H9 (cell line): ENCODE data around the gene MAPK8. TPM values are rescaled to one million over a fixed set of nuclear protein-coding genes. Genes with fewer than 3 reads are reported as not detected.

ENCODE experiments used
- DNase-seq: peaks from one replicate; pipeline ENCODE4 v3.0.0-alpha.2; 2017
- H2AFZ ChIP-seq: one replicate; pipeline ENCODE4 v1.6.1; 2013; ENCODE audit warnings: mild to moderate bottlenecking, low read length, control low read depth, moderate library complexity
- H2AK5ac ChIP-seq: 2 replicates; pipeline ENCODE4 v1.6.1; 2013; ENCODE audit warnings: low read length, control low read depth, mixed read lengths; ENCODE audit not compliant: insufficient read length
- H2BK120ac ChIP-seq: one replicate; pipeline ENCODE4 v1.6.1; 2013; ENCODE audit warnings: low read depth, mild to moderate bottlenecking, low read length, control low read depth, inconsistent platforms; ENCODE audit not compliant: poor library complexity, severe bottlenecking
- H2BK12ac ChIP-seq: 2 replicates; pipeline ENCODE4 v1.6.1; 2013; ENCODE audit warnings: low read length, control low read depth, mixed read lengths, low read depth; ENCODE audit not compliant: insufficient read length
- H2BK15ac ChIP-seq: 2 replicates; pipeline ENCODE4 v1.6.1; 2013; ENCODE audit warnings: low read depth, low read length, control low read depth
- H2BK20ac ChIP-seq: one replicate; pipeline ENCODE4 v1.6.1; 2013; ENCODE audit warnings: low read depth, mild to moderate bottlenecking, low read length, control low read depth, inconsistent platforms; ENCODE audit not compliant: poor library complexity, severe bottlenecking
- H2BK5ac ChIP-seq: 2 replicates; pipeline ENCODE4 v1.6.1; 2013; ENCODE audit warnings: low read length, control low read depth, mixed read lengths; ENCODE audit not compliant: insufficient read length
- H3K14ac ChIP-seq: 2 replicates; pipeline ENCODE4 v1.6.1; 2013; ENCODE audit warnings: low read length, control low read depth; ENCODE audit not compliant: insufficient read depth
- H3K18ac ChIP-seq: 2 replicates; pipeline ENCODE4 v1.6.1; 2013; ENCODE audit warnings: low read depth, mild to moderate bottlenecking, mixed read lengths, low read length, control low read depth; ENCODE audit not compliant: insufficient read length
- H3K23ac ChIP-seq: 2 replicates; pipeline ENCODE4 v1.6.1; 2013; ENCODE audit warnings: low read length, control low read depth, mixed read lengths, low read depth; ENCODE audit not compliant: insufficient read length
- H3K23me2 ChIP-seq: 2 replicates; pipeline ENCODE4 v1.6.1; 2013; ENCODE audit warnings: low read depth, mild to moderate bottlenecking, mixed read lengths, low read length, control low read depth; ENCODE audit not compliant: insufficient read length, poor library complexity, severe bottlenecking
- H3K27ac ChIP-seq: 2 replicates; pipeline ENCODE4 v1.5.1; 2013; ENCODE audit warnings: low read length, control low read depth, mixed read lengths, low read depth; ENCODE audit not compliant: insufficient read length
- H3K27me3 ChIP-seq: 2 replicates; pipeline ENCODE4 v1.6.1; 2013; ENCODE audit warnings: low read length, control low read depth, inconsistent platforms; ENCODE audit not compliant: insufficient read depth
- H3K4ac ChIP-seq: 2 replicates; pipeline ENCODE4 v1.6.1; 2013; ENCODE audit warnings: low read depth, mild to moderate bottlenecking, control low read depth, inconsistent platforms, low read length, moderate library complexity
- H3K4me1 ChIP-seq: 2 replicates; pipeline ENCODE4 v1.6.1; 2013; ENCODE audit warnings: low read length, control low read depth, inconsistent platforms; ENCODE audit not compliant: insufficient read depth
- H3K4me2 ChIP-seq: 2 replicates; pipeline ENCODE4 v1.6.1; 2013; ENCODE audit warnings: low read length, control low read depth, mixed read lengths; ENCODE audit not compliant: insufficient read length, insufficient read depth
- H3K56ac ChIP-seq: 2 replicates; pipeline ENCODE4 v1.6.1; 2013; ENCODE audit warnings: low read depth, mild to moderate bottlenecking, mixed read lengths, low read length, control low read depth; ENCODE audit not compliant: insufficient read length
- H3K79me1 ChIP-seq: 2 replicates; pipeline ENCODE4 v1.6.1; 2013; ENCODE audit warnings: low read depth, mild to moderate bottlenecking, moderate library complexity, low read length, control low read depth, inconsistent platforms; ENCODE audit not compliant: insufficient read depth, poor library complexity, severe bottlenecking
- H3K79me2 ChIP-seq: 2 replicates; pipeline ENCODE4 v1.6.1; 2013; ENCODE audit warnings: low read length, control low read depth, inconsistent platforms; ENCODE audit not compliant: insufficient read depth
- H3K9ac ChIP-seq: 2 replicates; pipeline ENCODE4 v1.6.1; 2013; ENCODE audit warnings: low read length, control low read depth, mixed read lengths; ENCODE audit not compliant: insufficient read length; ENCODE audit errors: extremely low read depth
- H3K9me3 ChIP-seq: one replicate; pipeline ENCODE4 v1.6.1; 2013; ENCODE audit warnings: low read depth, low read length, inconsistent platforms; ENCODE audit not compliant: control insufficient read depth
- H3T11ph ChIP-seq: one replicate; pipeline ENCODE4 v1.6.1; 2013; ENCODE audit warnings: mild to moderate bottlenecking, low read length, control low read depth, inconsistent platforms
- H4K20me1 ChIP-seq: one replicate; pipeline ENCODE4 v1.6.1; 2013; ENCODE audit not compliant: control insufficient read depth, insufficient read length, insufficient read depth
- H4K5ac ChIP-seq: 2 replicates; pipeline ENCODE4 v1.6.1; 2013; ENCODE audit warnings: low read depth, mild to moderate bottlenecking, mixed read lengths, low read length, control low read depth; ENCODE audit not compliant: insufficient read length
- H4K8ac ChIP-seq: replicated peaks from 2 replicates; pipeline ENCODE4 v1.6.1; 2013; ENCODE audit warnings: low read length, control low read depth, mixed read lengths, low read depth; ENCODE audit not compliant: insufficient read length
- H4K91ac ChIP-seq: 2 replicates; pipeline ENCODE4 v1.6.1; 2013; ENCODE audit warnings: low read depth, mild to moderate bottlenecking, moderate library complexity, mixed read lengths, low read length, control low read depth; ENCODE audit not compliant: insufficient read length
- H3K27ac Mint-ChIP-seq, 3 experiments: 2 replicates in 2 of 3; 3 replicates in 1 of 3; pipeline ENCODE4 v1.8.0; 2020 to 2021; ENCODE audit warnings: mixed read lengths in 3 of 3, mild to moderate bottlenecking in 1 of 3, moderate library complexity in 1 of 3
- H3K27me3 Mint-ChIP-seq: 2 replicates; pipeline ENCODE4 v1.8.0; 2021; ENCODE audit warnings: low read depth, mild to moderate bottlenecking, moderate library complexity, mixed read lengths
- H3K36me3 Mint-ChIP-seq, 3 experiments: 2 replicates in 2 of 3; 3 replicates in 1 of 3; pipeline ENCODE4 v1.8.0; 2020 to 2021; ENCODE audit warnings: low read depth in 3 of 3, mixed read lengths in 3 of 3; ENCODE audit not compliant: insufficient read depth in 1 of 3
- H3K4me1 Mint-ChIP-seq, 2 experiments: 2 replicates each; pipeline ENCODE4 v1.8.0; 2020; ENCODE audit warnings: mixed read lengths in 2 of 2
- H3K4me3 Mint-ChIP-seq, 2 experiments: 2 replicates in 1 of 2; 3 replicates in 1 of 2; pipeline ENCODE4 v1.8.0; 2020 to 2021; ENCODE audit warnings: mild to moderate bottlenecking in 2 of 2, mixed read lengths in 2 of 2, moderate library complexity in 1 of 2
- H3K9me3 Mint-ChIP-seq, 2 experiments: 2 replicates in 1 of 2; 3 replicates in 1 of 2; pipeline ENCODE4 v1.8.0; 2020; ENCODE audit warnings: mild to moderate bottlenecking in 2 of 2, mixed read lengths in 2 of 2, moderate library complexity in 1 of 2
- CTCF ChIP-seq: fragments of 200-600 bp; sonication (generic); conservative IDR thresholded peaks from 3 replicates; pipeline ENCODE4 v1.8.0; 2021; ENCODE audit warnings: antibody characterized with exemption, mild to moderate bottlenecking
- WGBS: extraction: QIAGEN DNeasy Blood & Tissue Kit; methylation state at CpG from one replicate; pipeline ENCODE4 v1.1.7; 2013; ENCODE audit warnings: missing lambda C conversion rate, low lambda C conversion rate, mixed read lengths; ENCODE audit not compliant: insufficient read length; ENCODE audit errors: extremely low coverage; 5-methylcytosine and 5-hydroxymethylcytosine counted together
- total RNA-seq: library from RNA; stranded (reverse); gene quantifications from 2 replicates; pipeline ENCODE4 v1.2.1, GENCODE V29; 2021

MAPK8 gene
- total RNA-seq, 1 experiment from 2014 or later = 52.0 TPM

- no peak overlapping the region for H3K18ac ChIP-seq
- no peaks in the 10 kb centered on the region for H4K20me1 ChIP-seq
- no peak overlapping the region for H3K4me3 Mint-ChIP-seq
- no peaks in the 10 kb centered on the region for H3K79me2 ChIP-seq
- H3K79me1 ChIP-seq = no peaks in the 10 kb centered on the region
- no peak overlapping the region for H3K23ac ChIP-seq
- no peak overlapping the region for H2BK5ac ChIP-seq
- H2BK120ac ChIP-seq = no peak overlapping the region
- H3K27ac ChIP-seq = no peak overlapping the region
- TF ChIP-seq CTCF = no peak
- H3K9me3 Mint-ChIP-seq = peaks cover 11 to 12% of the 10 kb centered on the region in 2 experiments
- no peak overlapping the region for H4K5ac ChIP-seq
- H4K8ac ChIP-seq = no peak overlapping the region
- no peak overlapping the region for H3K4ac ChIP-seq
- WGBS = no CpG with 5 or more reads among the region's 3 CpGs
- H2BK20ac ChIP-seq = no peak overlapping the region
- no peaks in the 10 kb centered on the region for H3K27me3 Mint-ChIP-seq
- H3K4me1 ChIP-seq = no peaks in the 10 kb centered on the region
- no peak overlapping the region for H3K56ac ChIP-seq
- H3K23me2 ChIP-seq = no peaks in the 10 kb centered on the region
- H2AFZ ChIP-seq = no peak overlapping the region
- no peak overlapping the region for H2AK5ac ChIP-seq
- H4K91ac ChIP-seq = no peak overlapping the region
- H2BK12ac ChIP-seq = no peak overlapping the region
- no peak overlapping the region for H2BK15ac ChIP-seq
- H3K14ac ChIP-seq = no peak overlapping the region
- H3T11ph ChIP-seq = no peak overlapping the region
- H3K27ac Mint-ChIP-seq = no peak overlapping the region
- no peak overlapping the region for H3K9ac ChIP-seq
- H3K4me2 ChIP-seq = no peak overlapping the region
- no peaks in the 10 kb centered on the region for H3K9me3 ChIP-seq
- no peak for DNase-seq
- peaks cover 17 to 37% (median 29%) of the 10 kb centered on the region in 3 experiments for H3K36me3 Mint-ChIP-seq
- H3K4me1 Mint-ChIP-seq = peaks cover 7 to 9% of the 10 kb centered on the region in 2 experiments
- H3K27me3 ChIP-seq = no peaks in the 10 kb centered on the region
Observed at GRCh38 chr10:48412081-48412480, 105.6 kb downstream of the MAPK8 start.
